H9 (cell line): ENCODE data around the gene CEP170B. TPM values are rescaled to one million over a fixed set of nuclear protein-coding genes. Genes with fewer than 3 reads are reported as not detected.

Experiments
- DNase-seq: peaks from one replicate; pipeline ENCODE4 v3.0.0-alpha.2; 2017
- H2AFZ ChIP-seq: one replicate; pipeline ENCODE4 v1.6.1; 2013; ENCODE audit warnings: mild to moderate bottlenecking, low read length, control low read depth, moderate library complexity
- H2AK5ac ChIP-seq: 2 replicates; pipeline ENCODE4 v1.6.1; 2013; ENCODE audit warnings: low read length, control low read depth, mixed read lengths; ENCODE audit not compliant: insufficient read length
- H2BK120ac ChIP-seq: one replicate; pipeline ENCODE4 v1.6.1; 2013; ENCODE audit warnings: low read depth, mild to moderate bottlenecking, low read length, control low read depth, inconsistent platforms; ENCODE audit not compliant: poor library complexity, severe bottlenecking
- H2BK12ac ChIP-seq: 2 replicates; pipeline ENCODE4 v1.6.1; 2013; ENCODE audit warnings: low read length, control low read depth, mixed read lengths, low read depth; ENCODE audit not compliant: insufficient read length
- H2BK15ac ChIP-seq: 2 replicates; pipeline ENCODE4 v1.6.1; 2013; ENCODE audit warnings: low read depth, low read length, control low read depth
- H2BK20ac ChIP-seq: one replicate; pipeline ENCODE4 v1.6.1; 2013; ENCODE audit warnings: low read depth, mild to moderate bottlenecking, low read length, control low read depth, inconsistent platforms; ENCODE audit not compliant: poor library complexity, severe bottlenecking
- H2BK5ac ChIP-seq: 2 replicates; pipeline ENCODE4 v1.6.1; 2013; ENCODE audit warnings: low read length, control low read depth, mixed read lengths; ENCODE audit not compliant: insufficient read length
- H3K14ac ChIP-seq: 2 replicates; pipeline ENCODE4 v1.6.1; 2013; ENCODE audit warnings: low read length, control low read depth; ENCODE audit not compliant: insufficient read depth
- H3K18ac ChIP-seq: 2 replicates; pipeline ENCODE4 v1.6.1; 2013; ENCODE audit warnings: low read depth, mild to moderate bottlenecking, mixed read lengths, low read length, control low read depth; ENCODE audit not compliant: insufficient read length
- H3K23ac ChIP-seq: 2 replicates; pipeline ENCODE4 v1.6.1; 2013; ENCODE audit warnings: low read length, control low read depth, mixed read lengths, low read depth; ENCODE audit not compliant: insufficient read length
- H3K23me2 ChIP-seq: 2 replicates; pipeline ENCODE4 v1.6.1; 2013; ENCODE audit warnings: low read depth, mild to moderate bottlenecking, mixed read lengths, low read length, control low read depth; ENCODE audit not compliant: insufficient read length, poor library complexity, severe bottlenecking
- H3K27ac ChIP-seq: 2 replicates; pipeline ENCODE4 v1.5.1; 2013; ENCODE audit warnings: low read length, control low read depth, mixed read lengths, low read depth; ENCODE audit not compliant: insufficient read length
- H3K27me3 ChIP-seq: 2 replicates; pipeline ENCODE4 v1.6.1; 2013; ENCODE audit warnings: low read length, control low read depth, inconsistent platforms; ENCODE audit not compliant: insufficient read depth
- H3K4ac ChIP-seq: 2 replicates; pipeline ENCODE4 v1.6.1; 2013; ENCODE audit warnings: low read depth, mild to moderate bottlenecking, control low read depth, inconsistent platforms, low read length, moderate library complexity
- H3K4me1 ChIP-seq: 2 replicates; pipeline ENCODE4 v1.6.1; 2013; ENCODE audit warnings: low read length, control low read depth, inconsistent platforms; ENCODE audit not compliant: insufficient read depth
- H3K4me2 ChIP-seq: 2 replicates; pipeline ENCODE4 v1.6.1; 2013; ENCODE audit warnings: low read length, control low read depth, mixed read lengths; ENCODE audit not compliant: insufficient read length, insufficient read depth
- H3K56ac ChIP-seq: 2 replicates; pipeline ENCODE4 v1.6.1; 2013; ENCODE audit warnings: low read depth, mild to moderate bottlenecking, mixed read lengths, low read length, control low read depth; ENCODE audit not compliant: insufficient read length
- H3K79me1 ChIP-seq: 2 replicates; pipeline ENCODE4 v1.6.1; 2013; ENCODE audit warnings: low read depth, mild to moderate bottlenecking, moderate library complexity, low read length, control low read depth, inconsistent platforms; ENCODE audit not compliant: insufficient read depth, poor library complexity, severe bottlenecking
- H3K79me2 ChIP-seq: 2 replicates; pipeline ENCODE4 v1.6.1; 2013; ENCODE audit warnings: low read length, control low read depth, inconsistent platforms; ENCODE audit not compliant: insufficient read depth
- H3K9ac ChIP-seq: 2 replicates; pipeline ENCODE4 v1.6.1; 2013; ENCODE audit warnings: low read length, control low read depth, mixed read lengths; ENCODE audit not compliant: insufficient read length; ENCODE audit errors: extremely low read depth
- H3K9me3 ChIP-seq: one replicate; pipeline ENCODE4 v1.6.1; 2013; ENCODE audit warnings: low read depth, low read length, inconsistent platforms; ENCODE audit not compliant: control insufficient read depth
- H3T11ph ChIP-seq: one replicate; pipeline ENCODE4 v1.6.1; 2013; ENCODE audit warnings: mild to moderate bottlenecking, low read length, control low read depth, inconsistent platforms
- H4K20me1 ChIP-seq: one replicate; pipeline ENCODE4 v1.6.1; 2013; ENCODE audit not compliant: control insufficient read depth, insufficient read length, insufficient read depth
- H4K5ac ChIP-seq: 2 replicates; pipeline ENCODE4 v1.6.1; 2013; ENCODE audit warnings: low read depth, mild to moderate bottlenecking, mixed read lengths, low read length, control low read depth; ENCODE audit not compliant: insufficient read length
- H4K8ac ChIP-seq: replicated peaks from 2 replicates; pipeline ENCODE4 v1.6.1; 2013; ENCODE audit warnings: low read length, control low read depth, mixed read lengths, low read depth; ENCODE audit not compliant: insufficient read length
- H4K91ac ChIP-seq: 2 replicates; pipeline ENCODE4 v1.6.1; 2013; ENCODE audit warnings: low read depth, mild to moderate bottlenecking, moderate library complexity, mixed read lengths, low read length, control low read depth; ENCODE audit not compliant: insufficient read length
- H3K27ac Mint-ChIP-seq, 3 experiments: 2 replicates in 2 of 3; 3 replicates in 1 of 3; pipeline ENCODE4 v1.8.0; 2020 to 2021; ENCODE audit warnings: mixed read lengths in 3 of 3, mild to moderate bottlenecking in 1 of 3, moderate library complexity in 1 of 3
- H3K27me3 Mint-ChIP-seq: 2 replicates; pipeline ENCODE4 v1.8.0; 2021; ENCODE audit warnings: low read depth, mild to moderate bottlenecking, moderate library complexity, mixed read lengths
- H3K36me3 Mint-ChIP-seq, 3 experiments: 2 replicates in 2 of 3; 3 replicates in 1 of 3; pipeline ENCODE4 v1.8.0; 2020 to 2021; ENCODE audit warnings: low read depth in 3 of 3, mixed read lengths in 3 of 3; ENCODE audit not compliant: insufficient read depth in 1 of 3
- H3K4me1 Mint-ChIP-seq, 2 experiments: 2 replicates each; pipeline ENCODE4 v1.8.0; 2020; ENCODE audit warnings: mixed read lengths in 2 of 2
- H3K4me3 Mint-ChIP-seq, 2 experiments: 2 replicates in 1 of 2; 3 replicates in 1 of 2; pipeline ENCODE4 v1.8.0; 2020 to 2021; ENCODE audit warnings: mild to moderate bottlenecking in 2 of 2, mixed read lengths in 2 of 2, moderate library complexity in 1 of 2
- H3K9me3 Mint-ChIP-seq, 2 experiments: 2 replicates in 1 of 2; 3 replicates in 1 of 2; pipeline ENCODE4 v1.8.0; 2020; ENCODE audit warnings: mild to moderate bottlenecking in 2 of 2, mixed read lengths in 2 of 2, moderate library complexity in 1 of 2
- WGBS: extraction: QIAGEN DNeasy Blood & Tissue Kit; methylation state at CpG from one replicate; pipeline ENCODE4 v1.1.7; 2013; ENCODE audit warnings: missing lambda C conversion rate, low lambda C conversion rate, mixed read lengths; ENCODE audit not compliant: insufficient read length; ENCODE audit errors: extremely low coverage; 5-methylcytosine and 5-hydroxymethylcytosine counted together
- total RNA-seq: library from RNA; stranded (reverse); gene quantifications from 2 replicates; pipeline ENCODE4 v1.2.1, GENCODE V29; 2021
- TF ChIP-seq, protein P1 (sequence below): fragments of 200-600 bp; sonication (generic); conservative IDR thresholded peaks from 3 replicates; pipeline ENCODE4 v1.8.0; 2021; ENCODE audit warnings: antibody characterized with exemption, mild to moderate bottlenecking

CEP170B gene
- total RNA-seq, 1 experiment from 2014 or later = 28.8 TPM

DNA sequence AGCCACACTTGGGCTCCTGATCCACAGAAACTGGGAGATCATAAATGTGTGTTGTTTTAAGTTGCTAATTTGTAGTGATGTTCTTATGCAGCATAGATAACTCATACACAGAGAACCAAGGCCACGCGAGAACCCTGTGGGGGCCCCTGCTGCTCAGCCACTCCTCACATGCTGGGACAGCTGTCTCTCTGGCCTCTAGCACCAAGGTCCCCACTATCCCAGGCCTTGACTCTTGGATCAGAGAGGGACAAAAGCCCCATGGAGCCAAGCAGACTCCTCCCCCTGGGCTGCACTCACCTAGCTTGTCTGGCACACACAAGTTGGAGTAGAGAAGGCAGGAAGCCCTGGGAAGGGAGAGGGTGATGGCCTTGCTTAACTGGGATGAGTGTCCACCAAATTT lies 70.9 kb downstream of the CEP170B start:
- H3K4ac ChIP-seq = no peak overlapping the region
- no peaks in the 10 kb centered on the region for H3K79me1 ChIP-seq
- H2BK15ac ChIP-seq = no peak overlapping the region
- H2BK12ac ChIP-seq = no peak overlapping the region
- no peak overlapping the region; a peak in 1 of 5 replicates for H3K4me3 Mint-ChIP-seq
- no peak overlapping the region for H3K14ac ChIP-seq
- H3K9me3 ChIP-seq = no peaks in the 10 kb centered on the region
- no peaks in the 10 kb centered on the region for H4K20me1 ChIP-seq
- no peaks in the 10 kb centered on the region for H3K36me3 Mint-ChIP-seq
- no peaks in the 10 kb centered on the region for H3K23me2 ChIP-seq
- H3K4me1 ChIP-seq = no peaks in the 10 kb centered on the region
- no peak overlapping the region for H3K56ac ChIP-seq
- WGBS = no CpG with 5 or more reads among the region's 2 CpGs
- no peak overlapping the region for H2BK5ac ChIP-seq
- no peak overlapping the region for H2BK20ac ChIP-seq
- H3K79me2 ChIP-seq = no peaks in the 10 kb centered on the region
- H4K8ac ChIP-seq = no peak overlapping the region
- H3K23ac ChIP-seq = no peak overlapping the region
- H3K27ac Mint-ChIP-seq = no peak overlapping the region
- no peak overlapping the region for H3K18ac ChIP-seq
- no peak overlapping the region for H3K27ac ChIP-seq
- H2BK120ac ChIP-seq = no peak overlapping the region
- H4K5ac ChIP-seq = no peak overlapping the region
- DNase-seq = no peak
- peaks cover 94% of the 10 kb centered on the region for H3K27me3 Mint-ChIP-seq
- H3K9ac ChIP-seq = no peak overlapping the region
- H2AK5ac ChIP-seq = no peak overlapping the region
- H3K4me2 ChIP-seq = no peak overlapping the region
- peaks cover 24% of the 10 kb centered on the region; the same call in 1 of the 2 replicates for H3K27me3 ChIP-seq
- H3K9me3 Mint-ChIP-seq = peaks cover 0 to 6% of the 10 kb centered on the region in 2 experiments; a peak in 3 of 5 replicates
- no peak overlapping the region for H2AFZ ChIP-seq
- H4K91ac ChIP-seq = no peak overlapping the region
- TF ChIP-seq, protein P1, sequence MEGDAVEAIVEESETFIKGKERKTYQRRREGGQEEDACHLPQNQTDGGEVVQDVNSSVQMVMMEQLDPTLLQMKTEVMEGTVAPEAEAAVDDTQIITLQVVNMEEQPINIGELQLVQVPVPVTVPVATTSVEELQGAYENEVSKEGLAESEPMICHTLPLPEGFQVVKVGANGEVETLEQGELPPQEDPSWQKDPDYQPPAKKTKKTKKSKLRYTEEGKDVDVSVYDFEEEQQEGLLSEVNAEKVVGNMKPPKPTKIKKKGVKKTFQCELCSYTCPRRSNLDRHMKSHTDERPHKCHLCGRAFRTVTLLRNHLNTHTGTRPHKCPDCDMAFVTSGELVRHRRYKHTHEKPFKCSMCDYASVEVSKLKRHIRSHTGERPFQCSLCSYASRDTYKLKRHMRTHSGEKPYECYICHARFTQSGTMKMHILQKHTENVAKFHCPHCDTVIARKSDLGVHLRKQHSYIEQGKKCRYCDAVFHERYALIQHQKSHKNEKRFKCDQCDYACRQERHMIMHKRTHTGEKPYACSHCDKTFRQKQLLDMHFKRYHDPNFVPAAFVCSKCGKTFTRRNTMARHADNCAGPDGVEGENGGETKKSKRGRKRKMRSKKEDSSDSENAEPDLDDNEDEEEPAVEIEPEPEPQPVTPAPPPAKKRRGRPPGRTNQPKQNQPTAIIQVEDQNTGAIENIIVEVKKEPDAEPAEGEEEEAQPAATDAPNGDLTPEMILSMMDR = no peak
- no peak overlapping the region for H3T11ph ChIP-seq
- H3K4me1 Mint-ChIP-seq = peaks cover 2 to 12% of the 10 kb centered on the region in 2 experiments; a peak in 3 of 4 replicates
